GM15510 (cell line): Measurements from ENCODE around the gene NARF.

Experiments used
- POLR2A ChIP-seq: IDR thresholded peaks from 3 replicates; pipeline ENCODE4 v1.6.1; 2011; ENCODE audit warnings: borderline replicate concordance; ENCODE audit not compliant: insufficient read length; ENCODE audit errors: extremely low read depth

NARF gene

DNA sequence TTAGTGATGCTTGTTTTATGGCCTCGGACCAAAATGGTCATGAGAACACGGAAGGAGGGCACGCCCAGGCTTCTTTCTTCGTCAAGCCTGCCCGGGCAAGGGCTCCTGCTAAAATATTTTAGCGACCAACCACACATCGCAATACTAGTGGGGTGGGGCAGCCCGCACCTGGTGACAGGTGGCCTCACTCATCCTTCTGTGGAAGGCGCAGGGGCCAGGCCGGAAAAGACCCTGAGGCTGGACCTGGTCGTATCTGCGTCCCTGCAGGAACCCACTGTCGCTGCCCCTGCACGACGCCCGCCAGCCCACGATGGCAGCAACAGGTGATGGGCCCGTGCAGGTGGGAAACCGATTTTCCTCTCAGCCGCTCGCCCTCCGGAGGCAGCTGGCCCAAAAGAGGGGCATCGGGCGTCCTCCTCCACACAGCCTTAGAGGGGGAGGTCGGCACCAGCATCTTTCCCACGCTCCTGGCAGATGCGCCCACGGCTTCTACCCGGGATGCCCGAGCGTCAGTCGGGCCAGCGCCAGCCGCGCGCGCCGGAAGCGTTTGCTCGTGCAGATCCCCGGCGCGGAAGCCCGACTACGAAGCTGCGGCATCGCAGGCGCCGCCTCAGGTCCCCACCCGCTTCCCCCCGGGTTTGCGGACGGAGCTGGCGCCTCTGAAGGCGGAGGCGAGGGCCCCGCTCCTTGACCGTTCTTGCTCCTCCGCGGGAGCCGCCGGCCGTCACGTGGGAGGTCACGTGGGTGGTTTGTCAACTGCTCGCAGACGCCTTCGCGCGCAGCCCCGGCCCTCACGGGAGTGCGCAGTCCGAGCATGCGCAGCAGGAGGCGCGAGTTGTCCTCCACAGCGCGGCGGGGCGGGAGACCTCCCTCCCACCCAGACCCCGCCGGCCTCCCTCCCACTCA, 38.2 kb downstream of the NARF start:
- TF ChIP-seq POLR2A = peak; percentile 49

DNA sequence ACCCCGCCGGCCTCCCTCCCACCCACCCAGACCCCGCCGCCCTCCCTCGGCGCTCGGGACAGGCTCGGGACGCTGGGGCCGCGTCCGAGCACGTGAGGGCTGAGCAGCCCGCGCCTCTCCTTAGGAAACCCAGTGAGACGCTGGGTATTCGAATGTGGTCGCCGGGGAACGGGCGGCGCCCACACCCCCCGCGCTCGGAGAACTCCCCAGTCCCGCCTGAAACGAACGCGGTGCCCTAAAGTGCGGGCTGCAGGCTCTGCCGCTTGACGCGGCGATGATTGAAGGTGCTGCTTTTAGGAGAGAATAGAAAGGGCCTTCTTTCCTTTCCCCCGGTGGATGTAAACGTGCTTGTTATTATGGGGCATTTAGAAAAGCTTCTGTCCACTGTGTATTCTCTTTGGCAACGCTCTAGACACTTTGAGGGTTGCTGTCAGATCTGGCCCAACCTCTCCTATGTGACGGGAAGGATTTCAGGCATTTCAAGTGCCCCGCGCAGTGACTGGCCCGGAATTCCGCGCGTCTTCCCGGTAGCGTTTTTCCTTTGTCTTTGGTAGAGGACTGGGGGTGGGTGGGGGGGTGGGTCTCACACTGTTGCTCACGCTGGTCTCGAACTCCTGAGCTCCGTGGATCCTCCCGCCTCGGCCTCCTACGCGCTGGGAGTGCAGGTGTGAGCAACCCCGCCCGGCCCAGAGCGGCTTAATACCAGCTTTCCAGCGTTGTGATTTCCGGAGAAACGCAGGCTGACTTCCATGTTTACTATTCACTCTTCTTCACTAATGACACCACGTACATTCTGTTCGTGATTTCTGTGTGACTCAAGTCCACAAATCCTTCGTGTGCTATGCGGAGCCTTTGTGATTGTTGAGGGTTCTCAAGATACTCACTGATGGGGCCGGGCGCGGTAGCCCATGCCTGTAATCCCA, 39.2 kb downstream of the NARF start:
- peak; percentile 19 for TF ChIP-seq POLR2A

DNA sequence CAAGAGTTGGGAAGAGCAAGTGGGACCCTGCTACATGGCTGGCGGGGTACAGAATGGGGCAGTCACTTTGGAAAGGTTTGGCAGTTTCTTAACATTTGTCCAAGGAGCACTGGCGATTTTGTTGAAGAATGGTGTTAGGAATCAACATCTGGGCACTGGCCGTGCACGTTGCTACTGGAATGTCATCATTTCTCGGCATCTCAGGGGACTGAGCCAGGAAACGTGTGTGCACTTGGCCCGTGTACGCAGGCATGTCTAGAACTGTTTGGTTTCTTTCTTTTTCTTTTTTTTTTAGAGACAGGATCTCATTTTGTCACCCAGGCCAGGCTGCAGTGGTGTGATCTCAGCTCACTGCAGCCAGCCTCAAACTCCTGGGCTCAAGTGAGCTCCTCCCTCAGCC, 43.7 kb downstream of the NARF start:
- TF ChIP-seq POLR2A = no peak

DNA sequence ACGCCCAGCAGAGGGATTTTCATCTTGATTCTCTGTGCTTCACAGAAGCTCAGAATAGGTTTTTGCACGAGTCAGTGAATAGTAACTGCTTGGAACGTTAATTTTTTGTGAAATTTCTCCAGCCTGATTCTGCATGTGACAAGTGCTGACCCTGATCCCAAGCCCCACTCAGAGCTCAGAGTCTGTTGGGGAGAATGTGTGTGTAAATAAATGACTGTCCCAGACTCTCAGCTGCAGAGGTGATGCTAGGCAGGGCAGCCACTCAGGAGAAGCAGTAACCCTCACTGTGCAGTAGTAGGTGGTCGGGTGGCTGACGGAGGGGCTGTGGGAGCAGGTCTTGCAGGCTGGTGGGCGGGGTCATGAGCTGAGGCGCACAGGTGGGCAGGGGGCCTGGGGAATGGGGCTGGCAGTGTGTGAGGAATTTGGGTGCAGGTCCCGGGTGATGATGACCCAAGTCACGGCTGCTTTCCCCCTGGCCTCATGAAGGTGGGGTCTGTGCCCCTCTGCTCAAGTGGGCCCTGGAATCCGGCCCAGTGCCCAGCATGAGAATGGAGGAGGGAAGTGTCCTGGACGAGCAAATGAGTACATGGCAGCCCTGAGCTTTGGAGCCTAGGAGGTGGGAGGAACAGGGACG, 44.7 kb downstream of the NARF start:
- TF ChIP-seq POLR2A = no peak

DNA sequence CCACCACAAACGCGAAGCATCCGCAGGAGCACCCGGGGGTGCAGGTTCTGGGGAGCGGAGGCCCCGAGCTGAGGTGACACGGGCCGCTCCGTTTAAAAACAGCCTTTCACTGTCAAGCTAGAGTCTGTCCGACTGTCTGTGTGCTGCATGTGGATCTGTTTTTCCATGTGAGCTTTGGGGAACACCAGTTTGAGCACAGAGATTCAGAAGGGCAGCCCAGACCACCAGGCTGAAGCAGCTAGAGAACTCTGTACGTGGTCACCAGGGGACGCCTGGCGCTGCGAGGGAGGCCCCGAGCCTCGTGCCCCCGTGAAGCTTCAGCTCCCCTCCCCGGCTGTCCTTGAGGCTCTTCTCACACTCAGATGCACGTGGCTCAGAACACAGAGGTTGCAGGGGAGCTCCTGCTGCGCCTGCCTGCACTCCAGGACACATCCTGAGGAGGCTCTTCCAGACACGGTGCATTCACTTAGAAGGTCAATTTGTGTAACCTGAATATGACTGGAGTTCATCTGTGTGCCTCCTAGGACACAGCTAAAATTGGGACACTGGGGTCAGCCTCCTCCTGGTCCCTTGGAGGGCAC, 45.3 kb downstream of the NARF start:
- TF ChIP-seq POLR2A = no peak

DNA sequence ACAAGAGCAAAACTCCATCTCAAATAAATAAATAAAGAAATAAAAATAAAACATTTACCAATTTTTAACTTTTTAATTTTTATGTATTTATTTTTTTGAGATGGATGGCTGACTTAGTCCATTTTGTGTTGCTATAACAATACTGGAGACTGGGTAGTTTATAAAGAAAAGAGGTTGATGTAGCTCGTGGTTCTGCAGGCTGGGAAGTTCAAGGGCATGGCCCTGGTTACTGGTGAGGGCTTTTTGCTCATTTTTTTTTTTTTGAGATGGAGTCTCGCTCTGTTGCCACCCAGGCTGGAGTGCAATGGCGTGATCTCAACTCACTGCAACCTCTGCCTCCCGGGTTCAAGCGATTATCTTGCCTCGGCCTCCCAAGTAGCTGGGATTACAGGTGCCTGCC, 46.8 kb downstream of the NARF start:
- no peak for TF ChIP-seq POLR2A

DNA sequence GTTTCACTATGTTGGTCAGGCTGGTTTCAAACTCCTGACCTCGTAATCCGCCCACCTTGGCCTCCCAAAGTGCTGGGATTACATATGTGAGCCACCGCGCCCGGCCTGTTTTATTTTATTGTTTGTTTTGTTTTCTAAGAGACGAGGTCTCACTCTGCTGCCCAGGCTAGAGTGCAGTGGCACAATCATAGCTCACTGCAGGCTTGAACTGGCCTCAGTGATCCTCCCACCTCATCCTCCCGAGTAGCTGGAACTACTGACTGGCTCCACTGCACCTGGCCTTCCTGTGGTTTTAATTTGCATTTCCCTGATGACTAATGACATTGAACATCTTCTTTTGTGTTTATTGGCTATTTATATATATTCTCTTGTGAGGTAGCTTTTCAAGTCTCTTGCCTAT, 47.9 kb downstream of the NARF start:
- peak; percentile 30 for TF ChIP-seq POLR2A

DNA sequence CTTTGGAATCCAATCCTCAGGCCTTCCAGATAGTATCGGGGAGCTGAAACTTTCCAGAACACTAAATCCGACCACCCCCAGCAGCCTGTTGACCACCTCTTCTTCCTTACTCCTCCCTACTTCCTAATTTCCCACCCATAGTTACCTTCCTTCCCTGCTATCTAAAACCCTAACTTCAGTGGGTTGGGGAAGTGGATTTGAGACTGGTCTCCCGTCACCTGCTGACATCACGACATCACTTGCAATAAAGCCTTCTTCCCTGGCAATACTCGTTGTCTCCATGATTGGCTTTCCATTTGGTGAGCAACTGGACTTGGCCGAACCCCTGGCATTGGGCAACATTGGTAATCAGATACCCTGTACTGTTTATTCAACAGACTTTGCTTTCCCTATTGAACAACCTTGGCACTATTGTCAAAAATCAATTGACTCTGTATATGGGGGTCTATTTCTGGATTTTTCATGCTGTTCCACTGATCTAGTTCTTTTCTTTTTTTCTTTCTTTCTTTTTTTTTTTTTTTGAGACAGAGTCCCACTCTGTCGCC, 49.2 kb downstream of the NARF start:
- TF ChIP-seq POLR2A = no peak

DNA sequence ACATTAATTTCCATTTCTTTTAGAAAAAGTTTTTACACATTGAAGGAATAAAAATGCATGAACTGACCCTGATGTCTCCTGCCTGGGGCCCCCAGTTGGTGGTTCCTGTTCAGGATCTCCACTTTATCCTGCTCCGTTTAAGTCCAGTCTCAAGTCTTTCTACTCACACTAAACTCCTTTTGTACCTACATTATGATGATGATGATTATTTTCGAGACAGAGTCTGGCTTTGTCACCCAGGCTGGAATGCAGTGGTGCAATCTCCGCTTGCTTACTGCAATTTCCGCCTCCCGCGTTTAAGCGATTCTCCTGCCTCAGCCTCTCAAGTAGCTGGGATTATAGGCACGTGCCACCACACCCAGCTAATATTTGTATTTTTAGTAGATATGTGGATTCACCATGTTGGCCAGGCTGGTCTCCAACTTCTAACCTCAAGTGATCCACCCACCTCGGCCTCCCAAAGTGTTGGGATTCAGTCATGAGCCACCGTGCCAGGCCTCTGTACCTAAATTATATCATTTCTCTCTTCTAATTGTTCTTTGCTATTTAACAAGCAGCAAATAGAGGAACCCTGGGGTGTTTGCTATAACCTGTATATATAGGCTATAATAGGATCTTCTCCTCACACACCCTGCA, 58.8 kb downstream of the NARF start:
- no peak for TF ChIP-seq POLR2A

DNA sequence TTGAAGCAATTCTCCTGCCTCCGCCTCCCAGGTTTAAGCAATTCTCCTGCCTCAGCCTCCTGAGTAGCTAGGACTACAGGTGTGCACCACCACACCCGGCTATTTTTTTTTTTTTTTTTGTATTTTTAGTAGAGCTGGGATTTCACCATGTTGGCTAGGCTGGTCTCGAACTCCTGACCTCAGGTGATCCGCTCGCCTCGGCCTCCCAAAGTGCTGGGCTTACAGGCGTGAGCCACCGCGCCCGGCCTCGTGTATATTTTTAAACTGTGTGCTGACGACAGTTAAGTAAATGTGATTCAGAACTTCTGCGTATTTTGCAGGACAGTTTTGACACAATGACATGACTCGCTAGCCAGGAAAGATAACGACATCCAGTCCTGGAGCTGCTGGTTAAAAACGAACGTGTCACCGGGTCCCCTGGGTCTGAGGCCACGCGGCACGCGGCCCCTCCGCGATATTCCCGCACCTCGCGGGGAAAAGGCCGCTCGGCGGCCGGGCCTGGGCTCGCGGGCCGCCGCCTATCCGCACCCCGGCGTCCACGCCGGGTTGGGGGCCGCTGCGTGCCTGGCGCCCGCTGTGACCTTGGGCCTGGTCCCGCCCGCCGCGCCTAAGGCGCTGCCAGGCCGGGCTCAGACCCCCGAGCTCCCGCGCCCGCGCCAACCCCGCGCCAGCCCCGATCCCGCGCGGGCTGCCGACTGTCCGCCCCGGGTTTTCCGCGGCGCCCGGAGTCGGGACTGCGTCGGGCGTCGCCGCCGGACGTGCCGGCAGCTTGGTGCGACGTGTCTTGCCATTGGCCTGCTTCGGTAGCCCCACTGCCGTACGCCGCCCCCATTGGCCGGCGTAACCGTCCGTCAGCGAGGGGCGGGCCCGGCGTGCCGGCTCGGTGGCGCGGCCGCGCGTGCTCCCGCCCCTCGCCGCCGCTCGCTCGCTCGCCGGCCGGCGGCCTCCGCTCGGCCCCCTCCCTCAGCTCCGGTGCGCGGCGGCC, 60.6 kb downstream of the NARF start, which contains the start of gene FOXK2:
Gene FOXK2 (plus strand): TSS at position 907 of the 985 bp plus-strand sequence. CDS start 157 bp downstream, outside the sequence.
- peak; percentile 74 for TF ChIP-seq POLR2A

DNA sequence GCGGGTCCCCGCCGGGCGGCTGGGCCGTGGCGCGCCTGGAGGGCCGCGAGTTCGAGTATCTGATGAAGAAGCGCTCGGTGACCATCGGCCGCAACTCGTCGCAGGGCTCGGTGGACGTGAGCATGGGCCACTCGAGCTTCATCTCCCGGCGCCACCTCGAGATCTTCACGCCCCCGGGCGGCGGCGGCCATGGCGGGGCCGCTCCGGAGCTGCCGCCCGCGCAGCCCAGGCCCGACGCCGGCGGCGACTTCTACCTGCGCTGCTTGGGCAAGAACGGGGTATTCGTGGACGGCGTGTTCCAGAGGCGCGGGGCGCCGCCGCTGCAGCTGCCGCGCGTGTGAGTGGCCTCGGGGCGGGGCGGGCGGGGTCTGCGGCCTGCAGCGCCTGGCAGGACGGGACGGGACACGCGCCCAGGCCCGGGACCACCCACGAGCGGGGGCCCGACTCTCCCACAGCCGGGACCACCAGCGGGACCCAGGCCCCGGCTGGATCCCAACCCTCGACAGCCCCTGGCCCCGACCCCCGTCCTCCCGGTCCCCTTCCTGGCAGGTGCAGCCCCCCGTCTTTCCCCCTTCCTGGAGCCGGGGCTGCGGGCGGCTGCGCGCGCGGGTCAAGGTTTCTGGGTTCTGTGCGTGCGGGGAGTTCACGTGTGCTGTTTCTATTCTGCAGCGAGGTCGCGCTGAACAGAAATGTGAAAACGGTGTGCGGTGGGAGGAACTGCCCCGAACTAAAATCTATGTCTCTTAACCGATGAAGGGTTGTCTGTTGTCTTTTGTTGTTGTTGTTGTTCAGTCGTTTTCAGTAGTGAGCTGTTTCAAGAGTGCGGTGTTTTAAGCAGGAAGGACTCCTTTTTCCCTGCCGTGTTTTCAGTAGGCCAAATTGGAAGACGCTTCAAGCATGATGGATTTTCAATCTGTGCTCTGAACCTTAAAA, 61.7 kb downstream of the NARF start:
- TF ChIP-seq POLR2A = no peak

DNA sequence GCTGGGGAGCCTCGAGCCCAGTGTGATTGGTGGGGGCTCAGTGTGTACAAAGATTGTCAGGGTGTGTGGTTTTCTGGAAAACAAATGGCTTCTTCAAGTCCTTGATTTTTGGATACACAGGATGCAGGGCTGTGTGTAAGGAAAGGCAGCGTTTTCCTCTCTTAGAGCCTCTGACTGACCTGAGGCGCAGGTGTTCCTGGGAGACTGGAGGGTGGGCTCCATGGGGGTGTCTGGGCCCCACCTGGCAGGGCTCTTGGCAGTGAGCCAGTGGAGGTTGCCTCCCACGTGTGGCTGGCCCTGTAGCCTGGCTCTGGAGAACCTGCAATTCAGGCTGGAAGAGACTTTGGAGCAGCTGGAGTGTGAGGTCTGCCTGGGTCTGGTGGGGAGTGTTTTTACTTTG, 66.0 kb downstream of the NARF start:
- no peak for TF ChIP-seq POLR2A
